Hepatocyte (in vitro differentiated cells): ENCODE measurements around the gene CSPG4.
"Not testable (repeated sequence)": the region's sequence is repeated elsewhere in the genome, so short reads cannot be mapped to it uniquely, and the experiment has no call there.

Experiments
- CTCF ChIP-seq: fragments of 200-600 bp; sonication (generic); IDR thresholded peaks from 2 replicates; pipeline ENCODE4 v1.5.1; 2016; ENCODE audit warnings: antibody characterized with exemption, mild to moderate bottlenecking; ENCODE audit not compliant: poor library complexity
- EZH2 ChIP-seq: fragments of 200-600 bp; sonication (generic); IDR thresholded peaks from 2 replicates; pipeline ENCODE4 v1.6.1; 2016; ENCODE audit warnings: antibody characterized with exemption, mild to moderate bottlenecking, borderline replicate concordance

DNA sequence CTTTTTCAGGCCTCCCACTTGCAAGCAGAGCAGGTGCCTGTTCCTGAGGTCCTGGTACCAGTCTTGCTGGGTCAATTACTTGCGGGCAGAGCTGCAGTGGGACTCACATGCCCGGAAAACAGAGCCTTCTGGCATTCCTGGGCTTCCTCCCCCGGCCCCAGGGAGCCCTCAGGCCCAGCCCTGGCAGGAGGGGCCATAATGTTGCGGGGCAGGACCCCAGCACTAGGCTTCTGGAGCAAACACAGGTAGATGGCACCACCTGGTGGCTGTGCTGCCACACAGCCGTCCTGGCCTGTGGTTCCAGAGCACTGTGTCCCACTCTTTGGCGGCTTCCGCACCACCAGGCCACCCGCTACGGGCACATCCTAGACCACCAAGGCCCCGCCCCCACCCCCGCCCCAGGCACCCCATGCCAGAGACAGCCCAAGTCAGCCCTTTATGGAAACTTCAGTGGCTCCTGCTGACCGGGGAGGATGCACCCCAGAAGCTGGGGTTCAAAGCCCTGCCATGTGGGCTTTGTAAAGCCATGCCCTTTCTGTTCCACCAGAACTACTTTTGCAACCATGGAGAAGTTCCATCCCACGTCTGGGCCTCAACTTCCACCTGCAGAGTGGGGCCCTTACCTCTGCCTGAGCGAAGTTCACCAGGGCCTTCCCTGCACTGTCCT is 28.9 kb downstream of the CSPG4 start:
- peak; percentile 88 for TF ChIP-seq CTCF
- not testable (repeated sequence) for TF ChIP-seq EZH2
